NCI-H1105 (cell line): ENCODE measurements around the gene CEP97.
"Not testable (repeated sequence)": the region's sequence is repeated elsewhere in the genome, so short reads cannot be mapped to it uniquely, and the experiment has no call there.

Experiments
- DNase-seq: peaks from one replicate; lab custom pipeline; 2025; lab: John Stamatoyannopoulos, UW

CEP97 gene

DNA sequence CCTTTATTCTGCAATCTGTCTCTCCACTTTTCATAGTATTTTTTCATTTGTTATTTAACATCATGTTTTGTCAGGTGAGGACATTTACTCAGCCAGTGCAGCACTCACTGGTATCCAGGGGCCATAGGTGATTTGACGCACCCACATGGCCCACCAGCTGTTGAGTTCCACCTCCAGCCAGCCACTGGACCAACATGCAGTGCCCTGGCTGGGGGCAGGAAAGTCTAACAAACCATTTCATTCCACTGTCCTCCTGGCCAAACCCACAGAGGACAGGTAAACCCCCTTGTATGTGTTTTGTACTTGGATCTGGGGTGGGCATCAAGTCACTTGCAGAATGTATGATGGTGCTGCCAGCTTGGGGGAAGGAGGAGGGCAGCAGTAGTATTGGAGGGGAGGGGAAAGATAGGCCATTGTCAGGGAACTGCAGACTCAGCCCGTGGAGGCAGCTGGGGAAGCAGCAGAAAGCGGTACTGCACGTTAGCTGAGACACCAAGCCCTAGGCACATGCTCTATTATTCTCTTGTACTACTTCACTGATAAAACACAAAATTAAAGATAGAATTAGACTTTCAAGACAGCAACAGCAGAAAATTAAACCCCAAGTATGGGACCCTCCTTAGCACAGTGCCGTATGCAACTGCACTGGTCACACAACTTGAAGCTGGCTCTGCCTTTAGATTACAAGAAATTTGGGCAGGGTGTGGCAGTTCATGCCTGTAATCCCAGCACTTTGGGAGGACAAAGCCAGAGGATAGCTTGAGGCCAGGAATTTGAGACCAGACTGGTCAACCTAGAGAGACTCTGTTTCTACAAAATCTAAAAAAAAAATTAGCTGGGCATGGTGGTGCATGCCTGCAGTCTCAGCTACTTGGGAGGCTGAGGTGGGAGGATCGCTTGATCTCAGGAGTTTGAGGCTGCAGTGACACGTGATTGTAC lies 22.4 kb upstream of the CEP97 start:
- no peak for DNase-seq

DNA sequence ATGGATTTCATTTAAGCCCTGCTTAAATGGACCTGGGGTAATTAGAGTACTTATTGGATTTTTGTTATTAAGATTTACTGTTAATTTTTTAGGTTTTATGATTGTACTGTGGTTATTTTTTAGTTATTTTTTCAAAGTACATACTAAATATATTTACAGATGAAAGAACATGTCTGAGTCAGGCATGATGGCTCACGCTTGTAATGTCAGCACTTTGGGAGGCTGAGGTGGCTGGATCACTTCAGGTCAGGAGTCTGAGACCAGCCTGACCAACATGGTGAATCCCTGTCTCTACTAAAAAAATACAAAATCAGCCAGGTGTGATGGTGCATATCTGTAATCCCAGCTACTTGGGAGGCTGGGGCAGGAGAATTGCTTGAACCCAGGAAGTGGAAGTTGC lies 21.7 kb upstream of the CEP97 start:
- DNase-seq: no peak

GRCh38 chr3:101703169-101703568 lies 21.2 kb upstream of the CEP97 start:
- no peak for DNase-seq

- DNase-seq: not testable (repeated sequence)
Observed at GRCh38 chr3:101704639-101705038, 19.8 kb upstream of the CEP97 start.

- no peak for DNase-seq
Observed at GRCh38 chr3:101709126-101709525, 15.3 kb upstream of the CEP97 start.

GRCh38 chr3:101718455-101718854 lies 6.0 kb upstream of the CEP97 start:
- no peak for DNase-seq

DNA sequence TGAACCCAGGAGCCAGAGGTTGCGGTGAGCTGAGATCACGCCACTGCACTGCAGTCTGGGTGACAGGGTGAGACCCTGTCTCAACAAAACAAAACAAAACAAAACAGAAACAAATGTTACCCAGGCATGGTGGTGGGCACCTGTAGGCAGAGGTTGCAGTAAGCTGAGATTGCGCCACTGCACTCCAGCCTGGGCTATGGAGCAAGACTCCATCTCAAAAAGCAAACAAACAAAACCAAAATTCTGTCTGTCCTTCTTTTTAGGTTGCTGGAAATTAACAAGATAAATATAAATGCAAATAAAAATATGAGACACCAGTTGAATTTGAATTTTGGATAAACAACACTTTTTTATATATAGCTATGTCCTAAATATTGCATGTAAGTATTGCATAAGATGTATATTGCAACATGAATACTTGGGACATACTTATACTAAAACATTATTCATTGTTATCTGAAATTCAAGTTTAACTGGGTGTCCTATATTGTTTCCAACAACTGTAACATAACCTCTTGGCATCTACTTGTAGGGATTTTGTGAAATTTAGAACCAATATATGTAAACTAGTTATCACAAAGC lies 4.7 kb upstream of the CEP97 start:
- DNase-seq: no peak

- no peak for DNase-seq
Observed at GRCh38 chr3:101720851-101721840, 3.3 kb upstream of the CEP97 start.

DNA sequence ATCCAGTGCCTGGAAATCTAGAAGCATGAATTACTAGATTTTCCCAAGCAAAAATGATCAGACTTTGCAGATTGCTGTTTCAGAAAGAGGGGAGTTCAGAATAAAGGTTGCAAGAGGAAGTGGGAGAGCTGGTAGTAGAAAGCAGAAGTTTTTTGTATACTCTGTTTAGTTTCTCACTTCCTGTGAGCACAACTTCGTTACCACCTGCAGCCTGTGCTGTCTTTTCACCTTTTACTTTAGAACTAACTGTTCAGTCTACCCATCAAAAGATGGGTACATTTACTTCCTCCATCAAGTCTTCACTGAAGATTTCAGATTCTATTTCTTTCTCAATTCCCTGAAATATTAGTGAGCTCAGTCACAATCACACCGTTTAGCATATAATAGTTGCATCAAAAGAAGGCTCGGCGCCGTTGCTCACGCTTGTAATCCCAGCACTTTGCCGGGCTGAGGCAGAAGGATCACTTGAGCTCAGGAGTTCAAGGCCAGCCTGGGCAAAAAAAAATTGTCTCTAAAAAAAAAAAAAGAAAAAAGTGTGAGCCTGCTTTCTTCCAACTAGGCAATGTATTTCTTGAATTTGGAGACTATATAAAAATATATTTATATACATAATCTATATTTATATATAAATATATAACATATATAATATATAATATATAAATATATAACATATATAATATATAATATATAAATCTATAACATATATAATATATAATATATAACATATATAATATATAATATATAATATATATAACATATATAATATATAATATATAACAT lies 1.8 kb upstream of the CEP97 start:
- DNase-seq: no peak

DNA sequence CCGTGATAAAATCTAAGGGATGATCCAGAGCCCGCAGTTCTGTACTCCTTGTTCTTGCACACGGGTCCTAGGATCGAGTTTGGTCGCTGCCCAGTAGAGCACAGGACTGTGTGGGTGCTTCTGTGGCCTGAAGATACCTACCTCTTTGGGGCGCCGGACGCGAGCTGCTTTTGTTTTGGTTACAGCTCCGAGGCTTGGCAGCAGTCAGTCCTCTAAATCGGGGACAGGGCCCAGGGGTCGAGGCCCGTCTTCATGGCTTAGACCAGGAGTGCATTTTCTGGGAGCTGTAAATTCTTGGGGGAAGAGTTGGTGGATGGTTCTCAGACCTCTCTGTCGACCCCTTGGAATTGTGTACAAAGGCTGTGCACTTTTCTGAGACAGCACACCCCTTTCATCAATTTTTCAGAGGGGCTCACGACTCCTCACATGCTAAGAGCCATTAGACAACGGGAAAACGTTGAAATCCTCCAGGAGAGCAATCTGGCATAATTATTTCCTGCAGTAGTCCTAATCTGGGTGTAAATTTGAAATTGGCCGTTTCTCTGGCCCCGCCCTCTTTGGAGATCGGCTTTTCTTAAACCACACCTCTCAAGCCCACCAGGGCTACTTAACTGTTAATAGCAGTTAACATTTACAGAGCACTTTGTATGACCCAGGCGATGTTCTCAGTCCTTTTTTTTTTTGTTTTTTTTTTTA lies 928 bp downstream of the CEP97 start:
- DNase-seq: peak; percentile 46

DNA sequence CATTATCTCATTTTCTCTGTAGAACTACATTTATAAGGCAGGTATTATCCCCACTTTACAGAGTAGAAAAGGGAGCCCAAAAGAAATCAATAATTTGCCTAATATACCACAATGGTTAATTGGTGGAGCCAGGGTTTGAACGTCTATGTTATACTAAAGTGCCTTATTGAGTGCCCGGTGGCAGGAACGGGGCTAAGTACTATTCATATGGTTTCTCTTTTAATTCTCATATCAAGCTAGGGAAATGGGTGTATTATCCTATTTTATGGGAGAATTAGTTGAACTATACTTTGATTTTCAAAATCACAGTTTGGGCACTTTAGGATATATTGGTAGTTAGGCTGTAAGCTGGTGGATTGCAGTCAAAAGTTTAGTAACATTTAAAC lies 1.5 kb downstream of the CEP97 start:
- DNase-seq: no peak

DNA sequence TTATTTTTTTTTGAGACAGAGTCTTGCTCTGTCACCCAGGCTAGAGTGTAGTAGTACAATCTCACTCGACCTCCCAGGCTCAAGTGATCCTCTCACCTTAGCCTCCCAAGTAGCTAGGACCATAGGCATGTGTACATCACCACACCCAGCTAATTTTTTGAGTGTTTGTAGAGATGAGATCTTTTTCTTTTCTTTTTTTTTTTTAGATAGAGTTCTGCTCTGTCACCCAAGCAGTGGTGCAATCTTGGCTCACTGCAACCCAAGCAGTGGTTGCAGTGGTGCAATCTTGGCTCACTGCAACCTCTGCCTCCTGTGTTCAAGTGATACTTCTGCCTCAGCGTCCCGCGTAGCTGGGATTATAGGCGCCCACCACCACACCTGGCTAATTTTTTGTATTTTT lies 5.2 kb downstream of the CEP97 start:
- DNase-seq: no peak

- DNase-seq: no peak
Observed at GRCh38 chr3:101730839-101731238, 6.4 kb downstream of the CEP97 start.

DNA sequence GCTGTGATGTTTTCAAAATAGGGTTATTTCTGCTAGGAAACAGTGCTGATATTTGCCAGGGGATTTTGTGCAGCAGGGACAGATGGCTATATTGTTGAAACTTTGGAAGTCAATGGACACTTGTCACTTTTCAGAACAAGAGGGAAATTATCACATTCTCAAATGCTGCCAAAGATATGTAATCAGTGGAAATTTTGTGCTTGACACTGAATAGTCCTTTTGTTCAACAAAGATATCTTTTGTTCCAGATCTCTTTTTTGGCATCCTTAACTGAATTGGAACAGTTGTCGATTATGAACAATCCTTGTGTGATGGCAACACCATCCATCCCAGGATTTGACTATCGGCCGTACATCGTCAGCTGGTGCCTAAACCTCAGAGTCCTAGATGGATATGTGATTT lies 7.8 kb downstream of the CEP97 start:
- no peak for DNase-seq

DNA sequence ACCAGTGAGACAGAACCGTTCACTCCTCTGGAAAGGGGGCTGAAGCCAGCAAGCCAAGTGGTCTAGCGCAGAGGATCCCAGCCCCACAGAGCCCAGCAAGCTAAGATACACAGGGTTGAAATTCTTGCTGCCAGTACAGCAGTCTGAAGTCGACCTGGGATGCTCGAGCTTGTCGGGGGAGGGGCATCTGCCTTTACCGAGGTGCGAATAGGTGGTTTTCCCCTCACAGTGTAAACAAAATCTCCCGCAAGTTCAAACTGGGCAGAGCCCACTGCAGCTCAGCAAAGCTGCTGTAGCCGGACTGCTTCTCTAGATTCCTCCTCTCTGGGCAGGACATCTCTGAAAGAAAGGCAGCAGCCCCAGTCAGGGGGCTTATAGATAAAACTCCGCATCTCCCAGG lies 11.4 kb downstream of the CEP97 start:
- no peak for DNase-seq

DNA sequence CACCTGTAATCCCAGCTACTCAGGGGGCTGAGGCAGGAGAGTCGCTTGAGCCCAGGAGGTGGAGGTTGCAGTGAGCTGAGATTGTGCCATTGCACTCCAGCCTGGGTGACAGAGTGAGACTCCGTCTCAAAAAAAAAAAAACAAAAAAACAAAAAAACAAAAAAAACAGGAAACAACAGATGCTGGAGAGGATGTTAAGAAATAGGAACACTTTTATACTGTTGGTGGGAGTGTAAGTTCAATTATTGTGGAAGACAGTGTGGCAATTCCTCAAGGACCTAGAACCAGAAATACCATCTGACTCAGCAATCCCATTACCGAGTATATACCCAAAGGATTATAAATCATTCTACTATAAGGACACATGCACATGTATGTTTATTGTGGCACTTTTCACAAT lies 17.5 kb downstream of the CEP97 start:
- DNase-seq: not testable (repeated sequence)

DNA sequence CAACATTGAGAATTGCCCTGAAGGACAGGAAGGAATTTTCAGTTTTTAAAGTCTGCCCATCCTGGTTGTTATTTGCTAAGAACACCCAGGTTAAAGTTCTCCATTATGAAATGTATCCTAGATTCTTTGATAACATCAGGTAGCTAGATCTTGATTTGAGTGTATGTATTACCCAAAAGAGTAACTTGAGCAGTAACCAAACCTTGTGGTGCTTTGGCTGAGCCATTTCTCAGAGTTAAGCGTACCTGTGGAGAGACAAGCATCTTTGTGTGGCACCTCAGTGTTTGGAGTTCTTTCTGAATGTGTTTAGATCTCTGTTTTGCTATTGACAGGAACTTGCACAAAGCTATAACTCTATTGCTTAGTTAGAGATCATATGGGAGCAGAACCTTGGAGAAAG lies 20.4 kb downstream of the CEP97 start:
- no peak for DNase-seq

DNA sequence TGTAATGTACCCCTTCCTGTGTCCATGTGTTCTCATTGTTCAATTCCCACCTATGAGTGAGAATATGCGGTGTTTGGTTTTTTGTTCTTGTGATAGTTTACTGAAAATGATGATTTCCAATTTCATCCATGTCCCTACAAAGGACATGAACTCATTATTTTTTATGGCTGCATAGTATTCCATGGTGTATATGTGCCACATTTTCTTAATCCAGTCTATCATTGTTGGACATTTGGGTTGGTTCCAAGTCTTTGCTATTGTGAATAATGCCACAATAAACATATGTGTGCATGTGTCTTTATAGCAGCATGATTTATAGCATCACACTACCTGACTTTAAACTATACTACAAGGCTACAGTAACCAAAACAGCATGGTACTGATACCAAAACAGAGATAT lies 21.5 kb downstream of the CEP97 start:
- not testable (repeated sequence) for DNase-seq

DNA sequence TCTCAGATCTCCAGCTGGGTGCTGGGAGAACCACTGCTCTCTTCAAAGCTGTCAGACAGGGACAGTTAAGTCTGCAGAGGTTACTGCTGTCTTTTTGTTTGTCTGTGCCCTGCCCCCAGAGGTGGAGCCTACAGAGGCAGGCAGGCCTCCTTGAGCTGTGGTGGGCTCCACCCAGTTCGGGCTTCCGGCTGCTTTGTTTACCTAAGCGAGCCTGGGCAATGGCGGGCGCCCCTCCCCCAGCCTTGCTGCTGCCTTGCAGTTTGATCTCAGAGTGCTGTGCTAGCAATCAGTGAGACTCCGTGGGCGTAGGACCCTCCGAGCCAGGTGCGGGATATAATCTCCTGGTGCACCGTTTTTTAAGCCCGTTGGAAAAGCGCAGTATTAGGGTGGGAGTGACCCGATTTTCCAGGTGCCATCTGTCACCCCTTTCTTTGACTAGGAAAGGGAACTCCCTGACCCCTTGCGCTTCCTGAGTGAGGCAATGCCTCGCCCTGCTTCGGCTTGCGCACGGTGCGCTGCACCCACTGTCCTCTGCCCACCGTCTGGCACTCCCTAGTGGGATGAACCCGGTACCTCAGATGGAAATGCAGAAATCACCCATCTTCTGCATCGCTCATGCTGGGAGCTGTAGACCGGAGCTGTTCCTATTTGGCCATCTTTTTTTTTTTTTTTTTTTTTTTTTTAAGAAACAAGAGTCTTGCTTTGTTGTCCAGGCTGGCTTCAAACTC lies 29.1 kb downstream of the CEP97 start:
- not testable (repeated sequence) for DNase-seq

- DNase-seq: no peak
Observed at GRCh38 chr3:101758224-101758623, 33.8 kb downstream of the CEP97 start.
